ENCODE measurements around the gene CDH11. TPM values are rescaled to one million over a fixed set of nuclear protein-coding genes. Genes with fewer than 3 reads are reported as not detected.

The CDH11 gene
- total RNA-seq, 4 donors from 2014 or later = 51.8 to 661 (median 96.5) TPM

GRCh38 chr16:64957246-64957645 lies 164.6 kb downstream of the CDH11 start:
- Histone ChIP-seq H3K9me3 (no peaks in the 10 kb centered on the region), H3K27me3 (no peaks in the 10 kb centered on the region), H3K27ac (no peak overlapping the region), H3K4me3 (no peak overlapping the region), H3K4me1 (no peaks in the 10 kb centered on the region), H3K36me3 (no peaks in the 10 kb centered on the region)
- no peak for TF ChIP-seq POLR2A (IDR thresholded peaks at IDR 0.05)
- TF ChIP-seq CTCF (IDR thresholded peaks at IDR 0.05) = no peak
- intact Hi-C loops (cut with DNase I; ENCODE audit: low total_unique reads) = no loop called here
- DNase-seq = no peak

GRCh38 chr16:64952177-64952576 lies 169.7 kb downstream of the CDH11 start:
- no peaks in the 10 kb centered on the region for H3K36me3 ChIP-seq
- no peaks in the 10 kb centered on the region for H3K9me3 ChIP-seq
- TF ChIP-seq POLR2A (IDR thresholded peaks at IDR 0.05) (no peak), CTCF (IDR thresholded peaks at IDR 0.05) (no peak)
- no peak overlapping the region for H3K27ac ChIP-seq
- intact Hi-C loops (cut with DNase I; ENCODE audit: low total_unique reads) = no loop called here
- no peak for DNase-seq
- no peaks in the 10 kb centered on the region for H3K4me1 ChIP-seq
- no peaks in the 10 kb centered on the region for H3K27me3 ChIP-seq
- no peak overlapping the region for H3K4me3 ChIP-seq

GRCh38 chr16:64951193-64951592 lies 170.7 kb downstream of the CDH11 start:
- no peak overlapping the region for H3K27ac ChIP-seq
- no peaks in the 10 kb centered on the region for H3K9me3 ChIP-seq
- intact Hi-C loops (cut with DNase I; ENCODE audit: low total_unique reads) = no loop called here
- H3K4me1 ChIP-seq = no peaks in the 10 kb centered on the region
- H3K27me3 ChIP-seq = no peaks in the 10 kb centered on the region
- no peak for TF ChIP-seq POLR2A (IDR thresholded peaks at IDR 0.05)
- no peak for TF ChIP-seq CTCF (IDR thresholded peaks at IDR 0.05)
- no peak for DNase-seq
- no peaks in the 10 kb centered on the region for H3K36me3 ChIP-seq
- H3K4me3 ChIP-seq = no peak overlapping the region

DNA sequence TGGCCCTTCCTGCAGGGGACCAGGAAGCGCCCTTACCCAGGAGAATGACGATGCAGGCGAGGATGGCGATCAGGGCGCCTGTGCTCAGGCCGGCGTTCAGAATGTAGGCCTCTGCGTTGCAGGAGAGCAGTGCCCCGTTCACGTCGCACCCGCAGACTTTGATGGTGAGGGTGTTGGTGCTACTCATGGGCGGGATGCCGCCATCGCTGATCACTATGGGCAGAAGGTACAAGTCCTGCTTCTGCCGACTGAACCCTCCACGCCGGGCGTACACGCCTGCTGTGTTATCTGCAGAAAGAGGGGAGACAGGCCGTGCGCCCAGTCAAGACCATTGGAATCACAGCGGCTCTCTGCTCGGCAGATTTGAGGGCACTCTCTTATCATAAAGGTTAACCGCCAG lies 171.1 kb downstream of the CDH11 start:
- Histone ChIP-seq H3K27me3 (no peaks in the 10 kb centered on the region), H3K9me3 (no peaks in the 10 kb centered on the region), H3K4me3 (no peak overlapping the region), H3K27ac (no peak overlapping the region), H3K4me1 (no peaks in the 10 kb centered on the region), H3K36me3 (no peaks in the 10 kb centered on the region)
- DNase-seq = no peak
- intact Hi-C loops (cut with DNase I; ENCODE audit: low total_unique reads) = no loop called here
- no peak for TF ChIP-seq CTCF (IDR thresholded peaks at IDR 0.05)
- no peak for TF ChIP-seq POLR2A (IDR thresholded peaks at IDR 0.05)

- TF ChIP-seq CTCF (IDR thresholded peaks at IDR 0.05) = no peak
- TF ChIP-seq POLR2A (IDR thresholded peaks at IDR 0.05) = no peak
- Histone ChIP-seq H3K4me1 (no peaks in the 10 kb centered on the region), H3K27ac (no peak overlapping the region), H3K36me3 (no peaks in the 10 kb centered on the region), H3K9me3 (no peaks in the 10 kb centered on the region), H3K27me3 (no peaks in the 10 kb centered on the region), H3K4me3 (no peak overlapping the region)
- no peak for DNase-seq
- intact Hi-C loops (cut with DNase I; ENCODE audit: low total_unique reads) = no loop called here
These were observed 171.6 kb downstream of the CDH11 start for GRCh38 chr16:64950262-64950661.
